KMS-11 (cell line): ENCODE data around the gene CD22.

Source experiments
- H2AFZ ChIP-seq: fragments of 200-600 bp; sonication (generic); 2 replicates; pipeline ENCODE4 v1.6.1; 2016; ENCODE audit warnings: antibody characterized with exemption, mixed run types, low read depth
- H3K27ac ChIP-seq: fragments of 200-600 bp; sonication (generic); 2 replicates; pipeline ENCODE4 v1.6.1; 2016; ENCODE audit warnings: mild to moderate bottlenecking, mixed run types
- H3K27me3 ChIP-seq: fragments of 200-600 bp; sonication (generic); 2 replicates; pipeline ENCODE4 v1.6.1; 2017; ENCODE audit warnings: mild to moderate bottlenecking, low read depth, mixed run types, moderate library complexity; ENCODE audit not compliant: insufficient read depth
- H3K36me3 ChIP-seq: fragments of 200-600 bp; sonication (generic); 2 replicates; pipeline ENCODE4 v1.6.1; 2017; ENCODE audit warnings: mild to moderate bottlenecking, mixed run types; ENCODE audit not compliant: insufficient read depth
- H3K4me1 ChIP-seq: fragments of 200-600 bp; sonication (generic); 2 replicates; pipeline ENCODE4 v1.6.1; 2016; ENCODE audit warnings: mild to moderate bottlenecking, low read depth, mixed run types; ENCODE audit not compliant: poor library complexity, severe bottlenecking
- H3K4me2 ChIP-seq: fragments of 200-600 bp; sonication (generic); 2 replicates; pipeline ENCODE4 v1.7.0; 2016; ENCODE audit warnings: mild to moderate bottlenecking, mixed run types
- H3K4me3 ChIP-seq: fragments of 200-600 bp; sonication (generic); IDR thresholded peaks from 2 replicates; pipeline ENCODE4 v1.6.1; 2017; ENCODE audit warnings: low read depth, low read length, mixed read lengths; ENCODE audit not compliant: insufficient read depth
- H3K79me2 ChIP-seq: fragments of 200-600 bp; sonication (generic); 2 replicates; pipeline ENCODE4 v1.6.1; 2016; ENCODE audit warnings: low read depth, mixed run types; ENCODE audit not compliant: insufficient read depth
- H3K9ac ChIP-seq: fragments of 200-600 bp; sonication (generic); 2 replicates; pipeline ENCODE4 v1.6.1; 2016; ENCODE audit warnings: mild to moderate bottlenecking, mixed run types
- H4K20me1 ChIP-seq: fragments of 200-600 bp; sonication (generic); 2 replicates; pipeline ENCODE4 v1.6.1; 2016; ENCODE audit warnings: mild to moderate bottlenecking, mixed run types; ENCODE audit not compliant: insufficient read depth
- CTCF ChIP-seq: fragments of 200-600 bp; sonication (generic); conservative IDR thresholded peaks from 2 replicates; pipeline ENCODE4 v1.6.1; 2017; ENCODE audit warnings: low read depth, mild to moderate bottlenecking, antibody characterized with exemption, low read length, moderate library complexity, mixed read lengths

The CD22 gene

DNA sequence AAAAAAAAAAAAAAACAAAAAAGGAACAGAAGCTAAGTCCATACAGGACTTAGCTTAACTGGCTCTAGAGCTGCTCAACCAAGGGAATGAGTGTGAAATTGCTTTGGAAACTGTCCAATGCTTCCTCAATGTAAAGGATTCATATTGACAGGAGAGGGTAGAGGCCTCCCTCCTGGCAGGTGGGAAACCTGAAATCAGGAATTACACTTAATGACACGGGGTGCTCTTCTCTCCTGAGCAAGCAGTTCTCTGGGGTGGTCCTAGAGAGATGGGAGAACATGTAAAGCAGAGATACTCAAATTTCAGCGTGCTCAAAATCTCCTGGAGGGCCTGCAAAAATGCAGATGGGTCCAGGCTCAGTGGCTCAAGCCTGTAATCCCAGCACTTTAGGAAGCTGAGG, 40.7 kb upstream of the CD22 start:
- no peaks in the 10 kb centered on the region for H3K4me1 ChIP-seq
- no peaks in the 10 kb centered on the region for H3K79me2 ChIP-seq
- no peaks in the 10 kb centered on the region for H4K20me1 ChIP-seq
- no peak overlapping the region for H3K4me2 ChIP-seq
- no peak overlapping the region for H2AFZ ChIP-seq
- H3K9ac ChIP-seq, result no peak overlapping the region
- peaks cover 54% of the 10 kb centered on the region for H3K27me3 ChIP-seq
- H3K36me3 ChIP-seq, result no peaks in the 10 kb centered on the region
- H3K27ac ChIP-seq, result no peak overlapping the region
- no peak overlapping the region for H3K4me3 ChIP-seq
- TF ChIP-seq CTCF, result no peak

DNA sequence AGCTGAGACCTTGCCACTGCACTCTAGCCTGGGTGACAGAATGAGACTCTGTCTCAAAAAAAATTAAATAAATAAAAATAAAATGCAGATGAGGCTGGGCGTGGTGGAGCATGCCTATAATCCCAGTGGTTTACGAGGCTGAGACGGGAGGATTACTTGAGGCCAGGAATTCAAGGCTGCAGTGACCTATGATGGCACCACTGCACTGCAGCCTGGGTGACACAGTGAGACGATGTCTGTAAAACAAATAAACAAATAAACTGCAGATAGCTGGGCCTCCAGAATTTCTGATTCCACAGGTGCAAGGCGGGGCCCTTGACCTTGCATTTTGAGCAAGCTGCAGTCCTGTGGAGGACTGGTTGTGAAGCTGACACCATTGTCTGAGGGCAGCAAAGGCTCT, 40.1 kb upstream of the CD22 start:
- H3K4me3 ChIP-seq, result no peak overlapping the region
- H4K20me1 ChIP-seq, result no peaks in the 10 kb centered on the region
- H3K9ac ChIP-seq, result no peak overlapping the region
- TF ChIP-seq CTCF, result no peak
- no peak overlapping the region for H2AFZ ChIP-seq
- H3K4me1 ChIP-seq, result no peaks in the 10 kb centered on the region
- no peak overlapping the region for H3K4me2 ChIP-seq
- H3K79me2 ChIP-seq, result no peaks in the 10 kb centered on the region
- no peaks in the 10 kb centered on the region for H3K36me3 ChIP-seq
- no peak overlapping the region for H3K27ac ChIP-seq
- peaks cover 59% of the 10 kb centered on the region for H3K27me3 ChIP-seq

DNA sequence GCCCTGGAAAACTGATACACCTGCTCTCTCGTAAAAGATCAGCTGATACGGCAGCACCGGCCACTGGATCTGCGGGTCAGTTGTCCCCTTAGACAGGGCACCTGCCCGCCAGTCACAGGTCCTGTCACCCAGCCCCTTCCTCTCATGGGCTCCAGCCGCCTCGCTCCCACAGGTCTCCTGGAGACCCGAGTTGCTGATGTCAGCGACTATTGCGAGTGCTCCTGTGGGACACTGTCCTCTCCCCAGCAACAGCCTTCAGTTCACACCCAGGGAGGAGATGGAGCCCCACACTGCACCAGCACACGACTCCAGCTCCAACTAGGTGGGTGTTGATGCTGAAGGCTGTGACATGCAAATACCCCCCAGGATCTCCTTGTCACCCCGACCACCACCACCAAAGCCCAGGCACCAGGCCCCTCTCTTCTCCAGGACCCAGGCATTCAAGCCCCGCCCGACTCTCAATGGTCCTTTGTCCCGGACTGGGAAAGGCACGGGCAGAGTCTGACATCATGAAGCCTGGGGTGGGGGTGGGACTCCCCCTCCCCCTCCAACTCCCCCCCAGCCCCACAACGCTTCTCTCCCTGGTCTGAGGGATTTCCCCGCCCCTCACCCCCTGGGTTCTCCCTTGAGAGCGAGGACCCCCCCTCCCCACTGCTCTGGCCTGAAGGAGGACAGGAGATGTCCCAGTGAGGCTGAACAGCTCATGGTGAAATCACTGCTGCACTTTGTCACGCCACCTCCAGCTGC, 38.4 kb upstream of the CD22 start:
- Histone ChIP-seq H3K4me2 (no peak overlapping the region), H2AFZ (no peak overlapping the region), H3K9ac (no peak overlapping the region), H3K27me3 (peaks cover 58% of the 10 kb centered on the region), H3K79me2 (no peaks in the 10 kb centered on the region), H4K20me1 (no peaks in the 10 kb centered on the region), H3K4me3 (no peak overlapping the region), H3K27ac (no peak overlapping the region), H3K4me1 (no peaks in the 10 kb centered on the region), H3K36me3 (no peaks in the 10 kb centered on the region)
- no peak for TF ChIP-seq CTCF

- no peaks in the 10 kb centered on the region for H4K20me1 ChIP-seq
- TF ChIP-seq CTCF, result no peak
- H3K4me3 ChIP-seq, result no peak overlapping the region
- no peaks in the 10 kb centered on the region for H3K79me2 ChIP-seq
- H3K36me3 ChIP-seq, result no peaks in the 10 kb centered on the region
- H3K27me3 ChIP-seq, result peaks cover 58% of the 10 kb centered on the region
- no peak overlapping the region for H2AFZ ChIP-seq
- no peak overlapping the region for H3K27ac ChIP-seq
- no peaks in the 10 kb centered on the region for H3K4me1 ChIP-seq
- H3K9ac ChIP-seq, result no peak overlapping the region
- H3K4me2 ChIP-seq, result no peak overlapping the region
These were observed 37.7 kb upstream of the CD22 start for GRCh38 chr19:35291259-35291658.
